HCT116 (cell line): ENCODE results near the gene TMEM132E. TPM values are rescaled to one million over a fixed set of nuclear protein-coding genes. Genes with fewer than 3 reads are reported as not detected.

ENCODE experiments used
- ATAC-seq: fragments of 200-7000 bp; cut with Tn5 transposase; 2 replicates; pipeline ENCODE4 v1.9.1; 2020; ENCODE audit warnings: mild to moderate bottlenecking, moderate library complexity
- BruUV-seq: library from RNA; stranded (reverse); fragments of 400-500 nt; replicated peaks from 2 replicates; lab custom pipeline; 2021; lab: Mats Ljungman, UMichigan
- CTCF ChIA-PET: fragments of 300-600 bp; sonication (Branson Sonifier 250); formaldehyde crosslinking; loops from one replicate; lab custom pipeline; 2021; ENCODE audit warnings: antibody characterized with exemption; lab: Charles Lee
- POLR2A ChIA-PET: fragments of 300-600, 350-600 bp; sonication (Branson Sonifier 250); formaldehyde crosslinking; loops from one replicate; lab custom pipeline; 2021; ENCODE audit warnings: antibody characterized with exemption; lab: Charles Lee
- RAD21 ChIA-PET, 2 experiments: fragments of 300-600 bp; sonication (Branson Sonifier 250); formaldehyde crosslinking; loops; one replicate each; lab custom pipeline; 2023; ENCODE audit warnings: low total read pairs in 2 of 2; ENCODE audit not compliant: uncharacterized antibody in 2 of 2, unreplicated experiment in 2 of 2, low non-redundant PET in 1 of 2; lab: Charles Lee
- DNase-seq: peaks from one replicate; pipeline ENCODE4 v3.0.0-alpha.2; 2010; ENCODE audit warnings: low read depth, low spot score
- H2AFZ ChIP-seq: fragments of 200-600 bp; shearing (Covaris generic), sonication (generic); 2 replicates; pipeline ENCODE4 v1.6.1; 2017; ENCODE audit warnings: low read depth, mixed run types, mixed read lengths, antibody characterized with exemption, low read length; ENCODE audit not compliant: poor library complexity, severe bottlenecking
- H3K27ac ChIP-seq: 2 replicates; pipeline ENCODE4 v1.5.1; 2012; ENCODE audit warnings: low read depth, low read length
- H3K27me3 ChIP-seq: fragments of 200-600 bp; sonication (generic); 2 replicates; pipeline ENCODE4 v1.6.1; 2016; ENCODE audit warnings: mixed run types, low read length, mixed read lengths; ENCODE audit not compliant: insufficient read depth
- H3K36me3 ChIP-seq, 2 experiments: fragments of 200-500 bp in 1 of 2; fragments of 200-600 bp in 1 of 2; sonication (Bioruptor generic) in 1 of 2; sonication (generic) in 1 of 2; 2 replicates each; pipeline versions ENCODE4 v1.5.1 to v1.6.1; 2014 to 2016; ENCODE audit warnings: low read length in 2 of 2, inconsistent platforms in 1 of 2, mixed read lengths in 1 of 2, mixed run types in 1 of 2; ENCODE audit not compliant: insufficient read depth in 2 of 2, control insufficient read depth in 1 of 2
- H3K4me1 ChIP-seq, 2 experiments: fragments of 200-600 bp in 1 of 2; sonication (generic) in 1 of 2; 2 replicates each; pipeline versions ENCODE4 v1.5.1 to v1.6.1; 2012 to 2017; ENCODE audit warnings: low read length in 2 of 2, inconsistent platforms in 1 of 2, mild to moderate bottlenecking in 1 of 2, mixed read lengths in 1 of 2, mixed run types in 1 of 2, moderate library complexity in 1 of 2; ENCODE audit not compliant: insufficient read depth in 2 of 2, control insufficient read depth in 1 of 2
- H3K4me2 ChIP-seq: fragments of 200-600 bp; sonication (generic); 2 replicates; pipeline ENCODE4 v1.6.1; 2017; ENCODE audit warnings: mixed run types, low read length, mixed read lengths
- H3K4me3 ChIP-seq, 2 experiments: fragments of 200-600 bp in 1 of 2; sonication (generic) in 1 of 2; replicated peaks in 1 of 2; 2 replicates each; pipeline ENCODE4 v1.5.1; 2011 to 2016; ENCODE audit warnings: low read length in 2 of 2, control low read depth in 1 of 2, low read depth in 1 of 2, mild to moderate bottlenecking in 1 of 2, mixed read lengths in 1 of 2, mixed run types in 1 of 2
- H3K79me2 ChIP-seq: fragments of 200-600 bp; sonication (generic); 2 replicates; pipeline ENCODE4 v1.6.1; 2017; ENCODE audit warnings: mild to moderate bottlenecking, mixed run types, low read length, moderate library complexity, mixed read lengths; ENCODE audit not compliant: insufficient read depth
- H3K9ac ChIP-seq: fragments of 200-600 bp; sonication (generic); 2 replicates; pipeline ENCODE4 v1.6.1; 2016; ENCODE audit warnings: low read length, mixed read lengths
- H3K9me2 ChIP-seq: fragments of 200-600 bp; sonication (generic), shearing (Covaris generic); 2 replicates; pipeline ENCODE4 v1.6.1; 2017; ENCODE audit warnings: mixed run types, mild to moderate bottlenecking, moderate library complexity; ENCODE audit not compliant: insufficient read depth
- H3K9me3 ChIP-seq, 2 experiments: fragments of 200-500 bp in 1 of 2; fragments of 200-600 bp in 1 of 2; sonication (Bioruptor generic) in 1 of 2; sonication (generic) in 1 of 2; 2 replicates each; pipeline ENCODE4 v1.6.1; 2014 to 2017; ENCODE audit warnings: low read length in 2 of 2, mixed read lengths in 2 of 2, inconsistent platforms in 1 of 2, low read depth in 1 of 2, mild to moderate bottlenecking in 1 of 2, mixed run types in 1 of 2, moderate library complexity in 1 of 2; ENCODE audit not compliant: control insufficient read depth in 1 of 2, insufficient read depth in 1 of 2
- H4K20me1 ChIP-seq: fragments of 200-600 bp; sonication (generic), shearing (Covaris generic); 2 replicates; pipeline ENCODE4 v1.6.1; 2017; ENCODE audit warnings: mixed run types, mild to moderate bottlenecking, moderate library complexity; ENCODE audit not compliant: insufficient read depth
- CTCF ChIP-seq, 3 experiments: fragments of 200-600 bp in 1 of 3; sonication (generic) in 1 of 3; IDR thresholded peaks in 2 of 3; conservative IDR thresholded peaks in 1 of 3; 2 replicates each; pipeline ENCODE4 v1.5.1; 2012 to 2017; ENCODE audit warnings: low read depth in 2 of 3, low read length in 2 of 3, antibody characterized with exemption in 1 of 3, borderline replicate concordance in 1 of 3, control low read depth in 1 of 3, mild to moderate bottlenecking in 1 of 3, mixed read lengths in 1 of 3, mixed run types in 1 of 3, moderate library complexity in 1 of 3; ENCODE audit not compliant: insufficient read depth in 1 of 3
- ELF1 ChIP-seq: IDR thresholded peaks from 2 replicates; pipeline ENCODE4 v1.6.1; 2012; ENCODE audit warnings: low read depth, borderline replicate concordance
- EZH2phosphoT487 ChIP-seq: fragments of 200-600 bp; IDR thresholded peaks from 2 replicates; pipeline ENCODE4 v1.6.1; 2018; ENCODE audit warnings: antibody characterized with exemption, borderline replicate concordance
- JUND ChIP-seq: IDR thresholded peaks from 2 replicates; pipeline ENCODE4 v1.6.1; 2012
- MAX ChIP-seq: IDR thresholded peaks from 2 replicates; pipeline ENCODE4 v1.6.1; 2012
- POLR2AphosphoS5 ChIP-seq: IDR thresholded peaks from 2 replicates; pipeline ENCODE4 v1.6.1; 2011; ENCODE audit warnings: mild to moderate bottlenecking, low read depth, low read length, moderate library complexity
- REST ChIP-seq: IDR thresholded peaks from 2 replicates; pipeline ENCODE4 v1.6.1; 2012; ENCODE audit warnings: low read depth
- ZFX ChIP-seq: fragments of 450-650 bp; IDR thresholded peaks from 2 replicates; pipeline ENCODE4 v1.6.1; 2017
- ZNF274 ChIP-seq: fragments of 200-500 bp; sonication (Bioruptor generic); IDR thresholded peaks from 2 replicates; pipeline ENCODE4 v1.6.1; 2014; ENCODE audit warnings: mild to moderate bottlenecking, low read depth, low read length, inconsistent platforms
- intact Hi-C: fragments of 100-400 bp; cut with micrococcal nuclease; formaldehyde crosslinking; loops from 2 replicates; pipeline ENCODE4 v1.10.0; 2022
- total RNA-seq: library from RNA; stranded (reverse); gene quantifications from one replicate; pipeline ENCODE4 v1.2.1, GENCODE V29; 2021; ENCODE audit not compliant: unreplicated experiment

The TMEM132E gene
- total RNA-seq, 1 experiment from 2014 or later: not detected

GRCh38 chr17:34626121-34626681, 46.8 kb downstream of the TMEM132E start:
- Histone ChIP-seq H3K4me1 (peaks cover 0 to 6% of the 10 kb centered on the region in 2 experiments; a peak in 1 of 4 replicates), H3K9me2 (no peaks in the 10 kb centered on the region), H3K27me3 (peaks cover 28% of the 10 kb centered on the region), H3K4me3 (no peak overlapping the region), H2AFZ (no peak overlapping the region), H3K79me2 (no peaks in the 10 kb centered on the region), H3K9me3 (no peaks in the 10 kb centered on the region), H3K36me3 (no peaks in the 10 kb centered on the region), H3K9ac (no peak overlapping the region), H3K27ac (no peak overlapping the region), H3K4me2 (no peak overlapping the region), H4K20me1 (no peaks in the 10 kb centered on the region)
- ChIA-PET CTCF (no interaction called here), POLR2A (no interaction called here), RAD21 (no interaction called here)
- ATAC-seq: no peak
- intact Hi-C loops: no loop called here
- DNase-seq: no peak
- no TSS peak for BruUV-seq
- TF ChIP-seq ZFX (no peak), MAX (no peak), ZNF274 (no peak), ELF1 (no peak), JUND (no peak), POLR2AphosphoS5 (no peak), CTCF (IDR thresholded peaks at IDR 0.05 in 2 of 3, conservative IDR thresholded peaks at IDR 0.05 in 1 of 3; ENCODE audit: borderline replicate concordance in 1 of 3, insufficient read depth in 1 of 3, low read depth in 2 of 3, low read length in 2 of 3) (no peak), EZH2phosphoT487 (no peak), REST (no peak)
